Heart left ventricle (tissue), 16 donors: ENCODE measurements around the gene NELFCD. TPM values are rescaled to one million over a fixed set of nuclear protein-coding genes. Genes with fewer than 3 reads are reported as not detected.

Experiments
- ATAC-seq, 4 donors: fragments of 200-7000 bp; cut with Tn5 transposase; one replicate each; pipeline ENCODE4 v1.9.1; 2020 to 2022; ENCODE audit warnings: moderate library complexity in 4 of 4, mild to moderate bottlenecking in 3 of 4, moderate number of reproducible peaks in 1 of 4
- DNase-seq, 5 donors: peaks; one replicate each; pipeline ENCODE4 v3.0.0-alpha.2; 2020
- H3K27ac ChIP-seq, 12 donors: fragments of 200-600 bp; sonication (generic) in 4 of 12; one replicate each; pipeline versions ENCODE4 v1.5.0 to v1.8.0; 2016 to 2022; ENCODE audit warnings: mild to moderate bottlenecking in 2 of 12
- H3K27me3 ChIP-seq, 9 donors: fragments of 200-600 bp; sonication (generic) in 2 of 9; one replicate each; pipeline versions ENCODE4 v1.5.1 to v1.8.0; 2016 to 2022; ENCODE audit warnings: mild to moderate bottlenecking in 3 of 9
- H3K36me3 ChIP-seq, 9 donors: fragments of 200-600 bp; sonication (generic) in 2 of 9; one replicate each; pipeline versions ENCODE4 v1.5.0 to v1.8.0; 2018 to 2022; ENCODE audit warnings: mild to moderate bottlenecking in 2 of 9
- H3K4me1 ChIP-seq, 12 donors: fragments of 200-600 bp; sonication (generic) in 4 of 12; one replicate each; pipeline versions ENCODE4 v1.5.0 to v1.8.0; 2016 to 2022; ENCODE audit warnings: mild to moderate bottlenecking in 3 of 12
- H3K4me3 ChIP-seq, 12 donors: fragments of 200-600 bp; sonication (generic) in 4 of 12; one replicate each; pipeline versions ENCODE4 v1.5.0 to v1.8.0; 2017 to 2022; ENCODE audit warnings: mild to moderate bottlenecking in 9 of 12, moderate library complexity in 4 of 12
- H3K9me3 ChIP-seq, 12 donors: fragments of 200-600 bp; sonication (generic) in 4 of 12; one replicate each; pipeline versions ENCODE4 v1.5.0 to v1.8.0; 2016 to 2022; ENCODE audit warnings: mild to moderate bottlenecking in 1 of 12
- CTCF ChIP-seq, 12 donors: fragments of 200-600 bp; sonication (generic) in 4 of 12; IDR thresholded peaks; one replicate each; pipeline versions ENCODE4 v1.5.0 to v1.8.0; 2018 to 2022; ENCODE audit warnings: antibody characterized with exemption in 12 of 12, mild to moderate bottlenecking in 5 of 12
- POLR2A ChIP-seq, 2 donors: fragments of 450-650 bp; IDR thresholded peaks; one replicate each; pipeline ENCODE4 v1.6.1; 2017; ENCODE audit warnings: antibody characterized with exemption in 2 of 2, mild to moderate bottlenecking in 2 of 2, moderate library complexity in 2 of 2
- WGBS, 4 donors: extraction: QIAGEN DNeasy Blood & Tissue Kit in 2 of 4; methylation state at CpG; one replicate each; pipeline versions ENCODE4 v1.1.5 to v1.1.7; 2013 to 2018; 5-methylcytosine and 5-hydroxymethylcytosine counted together
- intact Hi-C, 10 donors: fragments of 100-400 bp; cut with DNase I; formaldehyde crosslinking; loops; one replicate each; pipeline versions ENCODE4 v1.11.1 to v1.14.2; 2022
- polyA plus RNA-seq, 2 donors: library from polyadenylated mRNA; stranded (reverse); fragments of 200-250 nt; gene quantifications; one replicate each; pipeline ENCODE4 v1.2.3, GENCODE V29; 2013
- total RNA-seq, 9 donors: library from RNA; depleted of rRNA in 2 of 9; stranded (reverse); fragments of >200 nt in 2 of 9; fragmentation: NEBNext Ultra II Directional in 3 of 9; extraction: Animal tissue kit (Norgen Biotek cat#: 25700) in 3 of 9; gene quantifications; one replicate each; pipeline versions ENCODE4 v1.1.0 to v1.2.4, GENCODE V29; 2016 to 2023
- donor health status: ischemic (EF 13 %, LVEDD 7.1; RV severe dilation, severe dysfunction).
- donor health status: healthy with polysubstance abuse.
- donor health status: DM: no; HTN: yes; CAD: no.
- donor health status: DM: no; HTN: no; CAD: no.
- donor health status: ischemic (EF 25% LVEDD 6.9; RV normal size, moderate dysfunction).
- donor health status: ischemic (EF 25% LVEDD 5.7; RV mildly dilated, moderate dysfunction).
- donor health status: healthy.
- donor health status: DM: yes; HTN: yes; CAD: no.
- donor health status: ischemic (EF 35%, LVEDD 5.7; RV mildly dilated, moderate dysfunction).
- donor health status: nonischemic (EF 11% LVEDD 7.7; RV severe dilation, severe dysfunction).
- donor health status: DM: yes; HTN: yes; CAD: no.
- donor health status: PGD.
- donor health status: ischemic (EF 29% LVEDD 5.4; RV normal size, mild dysfunction).
- donor health status: nonischemic (EF 23%, LVEDD 6.1; RV moderate dilation, normal function).

NELFCD gene
- total and polyA plus RNA-seq, 11 donors = 21.7 to 43.8 (median 26.5) TPM

DNA sequence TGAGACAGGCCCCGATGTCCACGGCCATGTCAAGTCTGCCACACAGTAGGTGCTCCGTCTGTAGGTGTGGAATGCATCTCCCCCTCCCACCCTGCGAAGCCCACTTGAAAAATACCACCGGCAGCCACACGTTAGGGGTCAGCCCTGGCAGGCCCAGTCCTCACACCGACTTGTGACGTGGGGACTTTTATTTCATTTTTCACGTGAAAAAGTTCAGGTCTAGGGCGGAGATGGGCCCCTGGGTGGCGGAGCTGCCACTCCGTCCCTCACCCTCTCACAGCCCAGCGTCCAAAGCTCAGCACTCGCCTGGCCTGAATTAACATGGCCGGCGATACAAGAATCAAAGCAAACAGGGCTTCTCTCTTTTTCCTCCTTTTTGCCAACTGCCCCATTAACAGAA lies 34.4 kb downstream of the NELFCD start:
- H3K27me3 ChIP-seq = no peaks in the 10 kb centered on the region
- WGBS, 4 donors = 90 to 94% (median 92%) methylated on average over 16 of the region's 16 CpGs
- peaks cover 0 to 52% (median 28%) of the 10 kb centered on the region in 12 donors for H3K4me1 ChIP-seq
- peak overlapping the region in 2 of 12 donors; percentile 34 to 72 for H3K27ac ChIP-seq
- no peak for DNase-seq
- H3K9me3 ChIP-seq = no peaks in the 10 kb centered on the region
- no peak for ATAC-seq
- peaks cover 0 to 7% (median 0%) of the 10 kb centered on the region in 9 donors for H3K36me3 ChIP-seq
- H3K4me3 ChIP-seq = no peak overlapping the region
- intact Hi-C loops = no loop called here
- TF ChIP-seq CTCF (IDR thresholded peaks at IDR 0.05) = no peak
- TF ChIP-seq POLR2A (IDR thresholded peaks at IDR 0.05) = no peak

- H3K4me1 ChIP-seq = peaks cover 0 to 46% (median 22%) of the 10 kb centered on the region in 12 donors
- H3K9me3 ChIP-seq = no peaks in the 10 kb centered on the region
- H3K36me3 ChIP-seq = peaks cover 0 to 7% (median 0%) of the 10 kb centered on the region in 9 donors
- no peak for DNase-seq
- H3K4me3 ChIP-seq = no peak overlapping the region
- no peak for TF ChIP-seq CTCF (IDR thresholded peaks at IDR 0.05)
- TF ChIP-seq POLR2A (IDR thresholded peaks at IDR 0.05) = no peak
- peak overlapping the region in 1 of 12 donors; percentile 29 for H3K27ac ChIP-seq
- no peaks in the 10 kb centered on the region for H3K27me3 ChIP-seq
- no peak for ATAC-seq
- intact Hi-C loops = loop anchor here in 1 of 10 donors (2.0 kb wide), 1 partner anchor 15 kb away; no protein-coding TSS in a partner anchor
- 80 to 85% (median 83%) methylated on average over 15 to 16 of the region's 16 CpGs for WGBS, 4 donors
Measured at GRCh38 chr20:59015812-59016711, 35.0 kb downstream of the NELFCD start.

- Histone ChIP-seq H3K4me3 (no peak overlapping the region), H3K27me3 (no peaks in the 10 kb centered on the region), H3K36me3 (peaks cover 0 to 11% (median 0%) of the 10 kb centered on the region in 9 donors), H3K27ac (peak overlapping the region in 7 of 12 donors; percentile 14 to 52 (median 32)), H3K4me1 (peaks cover 0 to 39% (median 14%) of the 10 kb centered on the region in 12 donors), H3K9me3 (no peaks in the 10 kb centered on the region)
- intact Hi-C loops = loop anchor here in 1 of 10 donors (2.0 kb wide), 1 partner anchor 14 kb away; no protein-coding TSS in a partner anchor
- 34 to 48% (median 44%) methylated on average over 4 of the region's 4 CpGs for WGBS, 4 donors
- ATAC-seq = peak; percentile 29 to 59 (median 49)
- DNase-seq = no peak
- TF ChIP-seq CTCF (IDR thresholded peaks at IDR 0.05) (no peak), POLR2A (IDR thresholded peaks at IDR 0.05) (no peak)
Measured at GRCh38 chr20:59016795-59017492, 35.9 kb downstream of the NELFCD start.
